IPS-11a (cell line): ENCODE data around the gene DCDC1.
"Not testable (repeated sequence)": the region's sequence is repeated elsewhere in the genome, so short reads cannot be mapped to it uniquely, and the experiment has no call there.

ENCODE experiments used
- H3K4me3 ChIP-seq: one replicate; pipeline ENCODE4 v1.5.1; 2013; ENCODE audit warnings: low read depth, low read length, control low read depth

Gene DCDC1

DNA sequence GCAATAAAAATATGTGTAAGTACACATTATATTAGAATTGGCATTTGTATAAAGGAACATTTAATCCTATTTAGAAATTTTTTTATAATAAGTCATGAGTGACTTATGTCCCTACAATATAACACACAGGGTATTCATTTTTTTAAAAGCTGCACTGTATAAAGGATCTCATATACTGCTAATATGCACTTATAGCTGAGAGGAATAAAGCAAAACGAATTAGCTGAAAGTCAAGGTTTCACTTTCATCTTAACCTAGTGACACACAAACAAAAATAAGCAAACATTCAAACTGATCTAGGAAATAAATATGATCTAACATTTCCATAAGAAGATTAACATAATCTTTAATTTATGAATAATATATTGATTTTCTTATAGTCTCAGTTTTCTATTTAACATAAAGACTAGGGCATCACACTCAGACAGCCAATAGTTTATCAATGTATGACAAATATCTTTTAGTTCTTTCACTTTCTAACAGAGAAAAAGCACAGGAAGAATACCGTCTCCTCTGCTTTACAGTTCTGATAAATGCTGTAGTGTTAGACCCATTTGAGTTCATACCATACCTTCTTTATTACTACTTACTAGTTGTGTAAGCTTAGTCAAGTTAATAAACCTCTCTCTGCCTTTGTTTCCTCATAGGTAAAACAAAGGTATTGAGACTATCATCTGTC is 42.9 kb downstream of the DCDC1 start:
- no peak overlapping the region for H3K4me3 ChIP-seq

GRCh38 chr11:31325160-31325559 is 44.4 kb downstream of the DCDC1 start:
- H3K4me3 ChIP-seq, result no peak overlapping the region

GRCh38 chr11:31323145-31323544 is 46.4 kb downstream of the DCDC1 start:
- no peak overlapping the region for H3K4me3 ChIP-seq

- H3K4me3 ChIP-seq, result not testable (repeated sequence)
These were observed 48.0 kb downstream of the DCDC1 start for GRCh38 chr11:31321494-31321893.

DNA sequence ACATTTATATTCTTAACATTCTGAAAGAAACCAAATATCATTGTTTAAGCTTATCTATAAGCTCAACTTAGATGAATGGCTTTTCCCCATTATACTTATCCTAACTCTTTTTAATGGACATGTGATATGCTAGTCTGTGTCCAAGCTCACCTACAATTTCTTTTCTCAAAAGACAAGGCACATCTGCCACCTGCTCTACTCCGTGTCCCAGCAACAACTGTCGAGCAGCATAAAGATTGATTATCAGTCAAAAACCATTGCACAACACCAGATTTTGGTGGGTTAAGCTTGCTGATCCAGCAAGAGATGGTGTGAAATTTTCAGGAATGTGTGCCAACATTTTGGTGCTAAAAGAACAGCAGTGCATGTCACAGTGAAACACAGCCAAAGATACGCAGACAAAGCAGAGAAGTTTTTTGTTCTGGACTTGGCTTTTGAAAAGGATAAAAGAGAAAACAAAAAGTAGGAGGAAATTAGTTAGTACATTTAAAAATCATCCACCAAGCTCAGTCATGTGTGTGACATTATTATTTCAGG is 65.8 kb downstream of the DCDC1 start:
- no peak overlapping the region for H3K4me3 ChIP-seq

- no peak overlapping the region for H3K4me3 ChIP-seq
These were observed 67.7 kb downstream of the DCDC1 start for GRCh38 chr11:31301549-31302510.

- no peak overlapping the region for H3K4me3 ChIP-seq
These were observed 74.2 kb downstream of the DCDC1 start for GRCh38 chr11:31295308-31295707.

DNA sequence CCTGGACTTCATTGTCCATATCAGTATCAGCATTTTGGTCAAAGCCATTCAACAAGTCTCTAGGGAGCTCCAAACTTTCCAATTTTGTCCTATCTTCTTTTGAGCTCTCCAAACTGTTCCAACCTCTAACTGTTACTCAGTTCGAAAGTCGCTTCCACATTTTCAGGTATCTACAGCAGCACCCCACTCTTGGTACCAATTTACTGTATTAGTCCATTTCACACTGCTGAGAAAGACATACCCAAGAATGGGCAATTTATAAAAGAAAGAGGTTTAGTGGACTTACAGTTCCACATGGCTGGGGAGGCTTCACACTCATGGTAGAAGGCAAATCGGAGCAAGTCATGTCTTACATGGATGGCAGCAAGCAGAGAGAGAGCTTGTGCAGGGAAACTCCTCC is 96.0 kb downstream of the DCDC1 start:
- H3K4me3 ChIP-seq, result not testable (repeated sequence)

- H3K4me3 ChIP-seq, result no peak overlapping the region
These were observed 101.8 kb downstream of the DCDC1 start for GRCh38 chr11:31267720-31268119.

DNA sequence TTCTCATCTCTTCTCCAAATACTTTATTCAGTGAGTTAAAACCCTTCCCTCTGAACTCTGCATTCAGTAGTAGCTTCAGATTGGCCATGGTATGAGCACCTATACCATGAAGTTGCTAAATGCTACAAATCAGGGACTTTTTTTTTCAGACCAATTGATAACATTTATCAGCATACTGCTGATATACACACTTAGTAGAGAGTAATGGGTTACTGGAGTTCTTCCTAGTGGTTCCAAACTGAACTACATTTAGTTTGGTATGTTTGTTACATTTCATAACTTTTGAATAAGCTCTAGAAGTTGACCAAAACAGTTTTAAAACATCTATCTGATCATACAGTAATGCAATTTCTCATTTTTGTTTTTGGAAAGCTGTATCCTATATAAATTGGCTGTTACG is 104.7 kb downstream of the DCDC1 start:
- no peak overlapping the region for H3K4me3 ChIP-seq

DNA sequence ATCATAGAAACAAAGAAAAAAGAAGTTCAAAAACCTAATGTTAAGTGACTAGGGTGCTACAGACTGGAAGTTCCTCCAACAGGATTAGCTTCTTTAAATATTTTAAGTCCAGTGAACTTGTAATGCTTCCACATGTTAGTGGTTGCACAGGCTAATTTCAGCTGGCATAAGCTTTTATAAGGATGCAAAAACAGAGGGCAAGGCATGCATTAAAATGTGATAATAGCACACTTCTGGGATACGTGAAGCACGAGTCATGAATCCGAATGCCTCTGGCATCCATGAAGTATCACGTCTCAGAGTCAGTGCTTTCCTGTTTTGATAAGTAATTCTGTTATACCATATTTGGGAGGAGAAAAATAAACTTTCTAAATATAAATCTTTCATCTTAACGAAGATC is 106.8 kb downstream of the DCDC1 start:
- H3K4me3 ChIP-seq, result no peak overlapping the region

DNA sequence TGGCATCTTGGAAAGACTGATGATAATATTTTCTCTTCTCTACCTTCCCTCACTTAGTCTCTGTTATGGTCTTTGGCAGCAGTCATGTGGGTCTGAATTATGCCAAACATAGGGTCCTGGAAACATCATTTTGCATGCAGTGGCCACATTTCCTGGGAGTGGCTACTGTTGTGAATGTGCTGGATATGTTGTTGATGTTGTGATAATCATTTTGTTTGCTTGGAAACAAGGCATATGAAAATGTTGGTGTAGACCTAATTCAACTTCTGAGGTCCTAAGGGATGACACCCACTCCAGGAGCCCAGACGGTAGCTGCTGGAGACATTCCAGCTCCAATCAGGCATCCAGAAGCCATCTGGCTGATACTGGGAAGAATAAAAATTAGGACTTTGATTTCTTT is 109.7 kb downstream of the DCDC1 start:
- H3K4me3 ChIP-seq, result no peak overlapping the region

DNA sequence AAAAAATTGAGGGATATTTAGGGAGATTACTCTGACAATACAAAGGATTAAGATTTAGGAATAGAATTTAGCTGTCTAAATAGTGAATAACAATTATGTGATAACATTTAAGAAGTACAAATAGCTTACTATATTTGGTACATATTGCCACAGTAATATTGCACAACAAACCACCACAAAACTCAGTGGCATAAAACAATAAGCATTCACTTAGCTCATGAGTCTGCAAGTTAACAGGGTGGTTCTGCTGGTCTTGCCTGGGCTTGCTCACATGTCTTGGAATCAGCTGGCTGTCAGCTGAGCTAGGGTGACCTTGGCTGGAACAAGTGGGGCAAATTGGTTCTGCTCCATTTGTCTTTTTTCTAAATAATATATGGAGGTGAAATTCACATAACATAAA is 115.1 kb downstream of the DCDC1 start:
- no peak overlapping the region for H3K4me3 ChIP-seq

DNA sequence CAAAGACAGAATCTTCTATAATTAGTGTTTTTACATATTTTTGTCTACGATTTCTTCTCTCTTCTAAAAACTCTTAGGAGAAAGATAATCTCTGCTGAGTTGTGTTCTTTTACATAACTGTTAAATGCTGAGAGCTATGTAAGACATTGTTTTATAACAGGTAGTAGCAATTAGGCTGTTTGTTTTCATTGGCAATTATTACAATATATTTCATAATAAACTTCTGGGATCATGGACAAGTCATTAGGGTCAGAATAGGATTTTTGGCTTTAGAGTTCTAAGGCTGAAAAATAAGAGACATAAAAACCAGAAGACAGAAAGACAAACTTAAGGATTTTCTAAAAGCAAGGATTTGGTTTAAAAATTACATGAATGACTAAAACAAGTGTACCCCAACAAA is 120.8 kb downstream of the DCDC1 start:
- H3K4me3 ChIP-seq, result no peak overlapping the region

- H3K4me3 ChIP-seq, result no peak overlapping the region
These were observed 122.2 kb downstream of the DCDC1 start for GRCh38 chr11:31247321-31247720.

- no peak overlapping the region for H3K4me3 ChIP-seq
These were observed 122.9 kb downstream of the DCDC1 start for GRCh38 chr11:31246451-31247165.

- H3K4me3 ChIP-seq, result no peak overlapping the region
These were observed 125.8 kb downstream of the DCDC1 start for GRCh38 chr11:31243706-31244105.

GRCh38 chr11:31240340-31240904 is 129.1 kb downstream of the DCDC1 start:
- H3K4me3 ChIP-seq, result no peak overlapping the region

- H3K4me3 ChIP-seq, result no peak overlapping the region
These were observed 131.4 kb downstream of the DCDC1 start for GRCh38 chr11:31237819-31238760.

GRCh38 chr11:31236143-31236542 is 133.4 kb downstream of the DCDC1 start:
- H3K4me3 ChIP-seq, result no peak overlapping the region
